ENCODE results near the gene MAN2C1.
"Not testable (repeated sequence)": the region's sequence is repeated elsewhere in the genome, so short reads cannot be mapped to it uniquely, and the experiment has no call there.

MAN2C1 gene

GRCh38 chr15:75389791-75390382, 21.5 kb upstream of the MAN2C1 start:
- Histone ChIP-seq H3K9me3 (replicated peaks; ENCODE audit: insufficient read depth, low read length) (no peaks in the 10 kb centered on the region), H3K4me3 (ENCODE audit: low read length) (no peak overlapping the region), H3K9me2 (replicated peaks; ENCODE audit: insufficient read depth, low read length) (no peaks in the 10 kb centered on the region), H3K27me3 (replicated peaks; ENCODE audit: insufficient read depth, low read length) (no peaks in the 10 kb centered on the region), H4K20me1 (ENCODE audit: insufficient read depth, low read length) (no peaks in the 10 kb centered on the region), H3F3A (ENCODE audit: insufficient read depth, low read length) (no peaks in the 10 kb centered on the region), H3K4me1 (ENCODE audit: low read length) (no peaks in the 10 kb centered on the region), H3K27ac (ENCODE audit: low read length) (no peak overlapping the region), H3K4me2 (ENCODE audit: low read depth, low read length) (no peak overlapping the region), H2AFZ (ENCODE audit: low read length) (no peak overlapping the region), H3K36me3 (replicated peaks; ENCODE audit: insufficient read depth, low read length) (peaks cover 4% of the 10 kb centered on the region), H3K79me2 (ENCODE audit: low read length) (no peaks in the 10 kb centered on the region), H3K9ac (ENCODE audit: low read length) (no peak overlapping the region)
- TF ChIP-seq EZH2phosphoT487 (IDR thresholded peaks at IDR 0.05; ENCODE audit: low read length) (no peak), CTCF (IDR thresholded peaks at IDR 0.05; ENCODE audit: low read length) (no peak), EZH2 (optimal IDR thresholded peaks at IDR 0.05; ENCODE audit: low read depth, low read length) (no peak)
- DNase-seq: no peak

GRCh38 chr15:75383986-75384385, 15.6 kb upstream of the MAN2C1 start:
- not testable (repeated sequence) for H3K9me3 ChIP-seq (replicated peaks; ENCODE audit: insufficient read depth, low read length); H3K79me2 ChIP-seq (ENCODE audit: low read length); H3K27me3 ChIP-seq (replicated peaks; ENCODE audit: insufficient read depth, low read length); H3K4me1 ChIP-seq (ENCODE audit: low read length); H3K36me3 ChIP-seq (replicated peaks; ENCODE audit: insufficient read depth, low read length); H3K9ac ChIP-seq (ENCODE audit: low read length); H3K9me2 ChIP-seq (replicated peaks; ENCODE audit: insufficient read depth, low read length); H3K4me2 ChIP-seq (ENCODE audit: low read depth, low read length); H2AFZ ChIP-seq (ENCODE audit: low read length); H4K20me1 ChIP-seq (ENCODE audit: insufficient read depth, low read length); H3K27ac ChIP-seq (ENCODE audit: low read length); H3F3A ChIP-seq (ENCODE audit: insufficient read depth, low read length); H3K4me3 ChIP-seq (ENCODE audit: low read length); DNase-seq

- peaks cover 6% of the 10 kb centered on the region; the same call in 1 of the 2 replicates for H3K36me3 ChIP-seq (replicated peaks; ENCODE audit: insufficient read depth, low read length)
- DNase-seq: no peak
These were observed 12.4 kb upstream of the MAN2C1 start for GRCh38 chr15:75380773-75381172.

More at GRCh38 chr15:75380773-75381172, 12.4 kb upstream of the MAN2C1 start:
- TF ChIP-seq EZH2phosphoT487 (IDR thresholded peaks at IDR 0.05; ENCODE audit: low read length): no peak
- no peak for TF ChIP-seq CTCF (IDR thresholded peaks at IDR 0.05; ENCODE audit: low read length)
- no peak for TF ChIP-seq EZH2 (optimal IDR thresholded peaks at IDR 0.05; ENCODE audit: low read depth, low read length)
- no peaks in the 10 kb centered on the region for H3K9me3 ChIP-seq (replicated peaks; ENCODE audit: insufficient read depth, low read length)
- H3F3A ChIP-seq (ENCODE audit: insufficient read depth, low read length): no peaks in the 10 kb centered on the region
- no peaks in the 10 kb centered on the region for H4K20me1 ChIP-seq (ENCODE audit: insufficient read depth, low read length)
- no peak overlapping the region for H3K4me2 ChIP-seq (ENCODE audit: low read depth, low read length)
- no peak overlapping the region for H3K27ac ChIP-seq (ENCODE audit: low read length)
- no peak overlapping the region for H3K9ac ChIP-seq (ENCODE audit: low read length)
- no peak overlapping the region for H3K4me3 ChIP-seq (ENCODE audit: low read length)
- no peaks in the 10 kb centered on the region for H3K79me2 ChIP-seq (ENCODE audit: low read length)
- no peaks in the 10 kb centered on the region for H3K9me2 ChIP-seq (replicated peaks; ENCODE audit: insufficient read depth, low read length)
- no peaks in the 10 kb centered on the region for H3K27me3 ChIP-seq (replicated peaks; ENCODE audit: insufficient read depth, low read length)
- H3K4me1 ChIP-seq (ENCODE audit: low read length): no peaks in the 10 kb centered on the region
- no peak overlapping the region for H2AFZ ChIP-seq (ENCODE audit: low read length)
